Measurements from ENCODE around the gene GABRD. TPM values are rescaled to one million over a fixed set of nuclear protein-coding genes. Genes with fewer than 3 reads are reported as not detected.
A peak's percentile ranks its signal among the peaks of the same experiment; 100 is the strongest.

GABRD gene
- total and polyA plus RNA-seq, 2 of the 13 experiments (the other 11 are each of a cell fraction or from before 2014, with no cell fraction given): not detected

GRCh38 chr1:2074944-2075740, 56.0 kb downstream of the GABRD start:
- Histone ChIP-seq H3K27me3 (ENCODE audit: control insufficient read depth in 1 of 2, insufficient read depth in 2 of 2, low read length in 2 of 2) (no peaks in the 10 kb centered on the region), H4K20me1 (ENCODE audit: insufficient read depth, low read length) (no peaks in the 10 kb centered on the region), H3K4me1 (ENCODE audit: insufficient read depth, low read length) (peaks cover 14% of the 10 kb centered on the region), H3K4me2 (ENCODE audit: low read depth, low read length) (no peak overlapping the region), H3K36me3 (replicated peaks in 1 of 2; ENCODE audit: control insufficient read depth in 1 of 2, insufficient read depth in 2 of 2, low read length in 2 of 2) (peaks cover 4 to 12% of the 10 kb centered on the region in 2 experiments; a peak in 4 of 5 replicates), H3K79me2 (ENCODE audit: insufficient read depth, low read length) (peaks cover 8% of the 10 kb centered on the region), H3K27ac (ENCODE audit: extremely low read length, insufficient read depth, low read length) (no peak overlapping the region), H3K9me3 (ENCODE audit: low read length) (peaks cover 18% of the 10 kb centered on the region), H3K9ac (ENCODE audit: insufficient read depth, low read depth, low read length) (no peak overlapping the region), H2AFZ (ENCODE audit: low read length) (no peak overlapping the region), H3K4me3 (replicated peaks in 1 of 3; ENCODE audit: insufficient read depth in 1 of 3, low read depth in 2 of 3, low read length in 3 of 3) (no peak overlapping the region)
- CTCF ChIA-PET (ENCODE audit: low intra/inter-chr PET ratio, low total read pairs): no interaction called here
- POLR2A ChIA-PET: no interaction called here
- peak; percentile 17 for TF ChIP-seq AGO1 (IDR thresholded peaks at IDR 0.05; ENCODE audit: low read depth, low read length, poor library complexity, severe bottlenecking)
- no peak for TF ChIP-seq CEBPB (IDR thresholded peaks at IDR 0.05; ENCODE audit: borderline replicate concordance, low read depth, low read length)
- in situ Hi-C loops (cut with HindIII; ENCODE audit: extremely low pct_ligation_motif_present, low pct_unique_long_range_greater_than_20kb) (no loop called here), intact Hi-C loops (cut with micrococcal nuclease; ENCODE audit: unreplicated experiment) (no loop called here)
- ATAC-seq (no peak), FAIRE-seq (no peak), DNase-seq (ENCODE audit: low spot score) (no peak)
- WGBS (ENCODE audit: low lambda C conversion rate): 93% methylated on average over 16 of the region's 38 CpGs
- no TSS peak for BruUV-seq (replicated peaks)

DNA sequence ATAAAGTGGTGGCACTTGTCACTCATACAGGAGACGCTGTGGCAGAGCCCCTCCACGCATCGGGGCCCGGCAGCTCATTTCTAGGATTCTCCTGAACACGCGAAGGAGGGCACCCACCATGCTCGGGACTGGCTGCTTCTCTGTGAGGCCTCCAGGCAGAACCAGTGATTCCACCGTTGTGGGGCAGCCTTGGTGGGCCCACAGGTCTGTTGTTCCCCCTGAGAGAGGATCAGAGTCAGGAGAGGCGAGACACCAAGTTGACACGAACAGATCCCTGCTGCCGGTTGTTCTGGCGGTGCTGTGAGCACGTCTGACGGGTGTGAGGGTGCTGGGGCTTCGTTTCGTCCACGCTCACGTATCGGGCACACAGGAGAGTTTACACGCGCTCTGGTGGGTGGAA, 57.7 kb downstream of the GABRD start:
- CTCF ChIA-PET (ENCODE audit: low intra/inter-chr PET ratio, low total read pairs): no interaction called here
- in situ Hi-C loops (cut with HindIII; ENCODE audit: extremely low pct_ligation_motif_present, low pct_unique_long_range_greater_than_20kb) (no loop called here), intact Hi-C loops (cut with micrococcal nuclease; ENCODE audit: unreplicated experiment) (no loop called here)
- ATAC-seq: no peak
- POLR2A ChIA-PET: no interaction called here
- Histone ChIP-seq H3K27ac (ENCODE audit: extremely low read length, insufficient read depth, low read length) (no peak overlapping the region), H3K9ac (ENCODE audit: insufficient read depth, low read depth, low read length) (no peak overlapping the region), H3K4me3 (replicated peaks in 1 of 3; ENCODE audit: insufficient read depth in 1 of 3, low read depth in 2 of 3, low read length in 3 of 3) (no peak overlapping the region), H4K20me1 (ENCODE audit: insufficient read depth, low read length) (no peaks in the 10 kb centered on the region), H3K4me1 (ENCODE audit: insufficient read depth, low read length) (peaks cover 8% of the 10 kb centered on the region), H2AFZ (ENCODE audit: low read length) (no peak overlapping the region), H3K4me2 (ENCODE audit: low read depth, low read length) (no peak overlapping the region), H3K79me2 (ENCODE audit: insufficient read depth, low read length) (peaks cover 8% of the 10 kb centered on the region), H3K27me3 (ENCODE audit: control insufficient read depth in 1 of 2, insufficient read depth in 2 of 2, low read length in 2 of 2) (no peaks in the 10 kb centered on the region), H3K36me3 (replicated peaks in 1 of 2; ENCODE audit: control insufficient read depth in 1 of 2, insufficient read depth in 2 of 2, low read length in 2 of 2) (peaks cover 4 to 12% of the 10 kb centered on the region in 2 experiments; a peak in 4 of 5 replicates), H3K9me3 (ENCODE audit: low read length) (peaks cover 18% of the 10 kb centered on the region)
- BruUV-seq (replicated peaks): no TSS peak
- WGBS (ENCODE audit: low lambda C conversion rate): 98% methylated on average over 19 of the region's 21 CpGs
- TF ChIP-seq HHEX (CRISPR knock-in tag; IDR thresholded peaks at IDR 0.05) (no peak), ZNF547 (CRISPR knock-in tag; IDR thresholded peaks at IDR 0.05) (no peak), MXD4 (CRISPR knock-in tag; IDR thresholded peaks at IDR 0.05) (no peak), ZNF556 (CRISPR knock-in tag; IDR thresholded peaks at IDR 0.05; ENCODE audit: borderline replicate concordance) (no peak)
- TF ChIP-seq, protein P1, sequence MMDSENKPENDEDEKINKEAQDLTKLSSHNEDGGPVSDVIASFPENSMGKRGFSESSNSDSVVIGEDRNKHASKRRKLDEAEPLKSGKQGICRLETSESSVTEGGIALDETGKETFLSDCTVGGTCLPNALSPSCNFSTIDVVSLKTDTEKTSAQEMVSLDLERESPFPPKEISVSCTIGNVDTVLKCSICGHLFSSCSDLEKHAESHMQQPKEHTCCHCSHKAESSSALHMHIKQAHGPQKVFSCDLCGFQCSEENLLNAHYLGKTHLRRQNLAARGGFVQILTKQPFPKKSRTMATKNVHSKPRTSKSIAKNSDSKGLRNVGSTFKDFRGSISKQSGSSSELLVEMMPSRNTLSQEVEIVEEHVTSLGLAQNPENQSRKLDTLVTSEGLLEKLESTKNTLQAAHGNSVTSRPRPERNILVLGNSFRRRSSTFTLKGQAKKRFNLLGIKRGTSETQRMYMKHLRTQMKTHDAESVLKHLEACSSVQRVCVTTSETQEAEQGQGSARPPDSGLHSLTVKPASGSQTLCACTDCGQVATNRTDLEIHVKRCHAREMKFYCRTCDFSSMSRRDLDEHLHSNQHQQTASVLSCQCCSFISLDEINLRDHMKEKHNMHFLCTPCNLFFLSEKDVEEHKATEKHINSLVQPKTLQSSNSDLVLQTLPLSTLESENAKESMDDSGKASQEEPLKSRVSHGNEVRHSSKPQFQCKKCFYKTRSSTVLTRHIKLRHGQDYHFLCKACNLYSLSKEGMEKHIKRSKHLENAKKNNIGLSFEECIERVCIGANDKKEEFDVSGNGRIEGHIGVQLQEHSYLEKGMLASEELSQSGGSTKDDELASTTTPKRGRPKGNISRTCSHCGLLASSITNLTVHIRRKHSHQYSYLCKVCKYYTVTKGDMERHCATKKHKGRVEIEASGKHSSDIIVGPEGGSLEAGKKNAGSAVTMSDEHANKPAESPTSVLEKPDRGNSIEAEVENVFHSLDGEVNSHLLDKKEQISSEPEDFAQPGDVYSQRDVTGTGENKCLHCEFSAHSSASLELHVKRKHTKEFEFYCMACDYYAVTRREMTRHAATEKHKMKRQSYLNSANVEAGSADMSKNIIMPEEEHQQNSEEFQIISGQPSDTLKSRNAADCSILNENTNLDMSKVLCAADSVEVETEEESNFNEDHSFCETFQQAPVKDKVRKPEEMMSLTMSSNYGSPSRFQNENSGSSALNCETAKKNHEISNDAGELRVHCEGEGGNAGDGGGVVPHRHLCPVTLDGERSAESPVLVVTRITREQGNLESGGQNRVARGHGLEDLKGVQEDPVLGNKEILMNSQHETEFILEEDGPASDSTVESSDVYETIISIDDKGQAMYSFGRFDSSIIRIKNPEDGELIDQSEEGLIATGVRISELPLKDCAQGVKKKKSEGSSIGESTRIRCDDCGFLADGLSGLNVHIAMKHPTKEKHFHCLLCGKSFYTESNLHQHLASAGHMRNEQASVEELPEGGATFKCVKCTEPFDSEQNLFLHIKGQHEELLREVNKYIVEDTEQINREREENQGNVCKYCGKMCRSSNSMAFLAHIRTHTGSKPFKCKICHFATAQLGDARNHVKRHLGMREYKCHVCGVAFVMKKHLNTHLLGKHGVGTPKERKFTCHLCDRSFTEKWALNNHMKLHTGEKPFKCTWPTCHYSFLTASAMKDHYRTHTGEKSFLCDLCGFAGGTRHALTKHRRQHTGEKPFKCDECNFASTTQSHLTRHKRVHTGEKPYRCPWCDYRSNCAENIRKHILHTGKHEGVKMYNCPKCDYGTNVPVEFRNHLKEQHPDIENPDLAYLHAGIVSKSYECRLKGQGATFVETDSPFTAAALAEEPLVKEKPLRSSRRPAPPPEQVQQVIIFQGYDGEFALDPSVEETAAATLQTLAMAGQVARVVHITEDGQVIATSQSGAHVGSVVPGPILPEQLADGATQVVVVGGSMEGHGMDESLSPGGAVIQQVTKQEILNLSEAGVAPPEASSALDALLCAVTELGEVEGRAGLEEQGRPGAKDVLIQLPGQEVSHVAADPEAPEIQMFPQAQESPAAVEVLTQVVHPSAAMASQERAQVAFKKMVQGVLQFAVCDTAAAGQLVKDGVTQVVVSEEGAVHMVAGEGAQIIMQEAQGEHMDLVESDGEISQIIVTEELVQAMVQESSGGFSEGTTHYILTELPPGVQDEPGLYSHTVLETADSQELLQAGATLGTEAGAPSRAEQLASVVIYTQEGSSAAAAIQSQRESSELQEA (CRISPR knock-in tag; IDR thresholded peaks at IDR 0.05; ENCODE audit: not compliant biosample characterization): no peak
- DNase-seq (ENCODE audit: low spot score): no peak
- FAIRE-seq: no peak

Data from HepG2 (cell line).